Adrenal gland (tissue), 12 donors: ENCODE data around the gene ST8SIA5. TPM values are rescaled to one million over a fixed set of nuclear protein-coding genes. Genes with fewer than 3 reads are reported as not detected.

ENCODE experiments used
- DNase-seq, 7 donors: peaks; one replicate each; pipeline ENCODE4 v3.0.0-alpha.2; 2019 to 2020
- H3K27ac ChIP-seq, 5 donors: fragments of 200-600 bp; sonication (generic) in 4 of 5; 1 replicate in 3 of 5; 2 replicates in 2 of 5; pipeline versions ENCODE4 v1.5.1 to v1.8.0; 2016 to 2020; ENCODE audit warnings: mild to moderate bottlenecking in 1 of 5
- H3K27me3 ChIP-seq: fragments of 200-600 bp; 2 replicates; pipeline ENCODE4 v1.8.0; 2021
- H3K36me3 ChIP-seq, 2 donors: fragments of 200-600 bp; replicated peaks in 1 of 2; 1 replicate in 1 of 2; 2 replicates in 1 of 2; pipeline versions ENCODE4 v1.5.1 to v1.8.0; 2018 to 2022
- H3K4me1 ChIP-seq, 2 donors: fragments of 200-600 bp; replicated peaks in 1 of 2; 1 replicate in 1 of 2; 2 replicates in 1 of 2; pipeline versions ENCODE4 v1.5.1 to v1.8.0; 2018 to 2021
- H3K4me3 ChIP-seq, 4 donors: fragments of 200-600 bp; sonication (generic) in 3 of 4; one replicate each; pipeline ENCODE4 v1.5.1; 2016 to 2018
- H3K9me3 ChIP-seq, 3 donors: fragments of 200-600 bp; sonication (generic) in 1 of 3; replicated peaks in 1 of 3; 1 replicate in 2 of 3; 2 replicates in 1 of 3; pipeline versions ENCODE4 v1.5.1 to v1.8.0; 2016 to 2021
- CTCF ChIP-seq, 6 experiments: fragments of 450-650 bp in 4 of 6; fragments of 200-600 bp in 2 of 6; sonication (generic) in 1 of 6; IDR thresholded peaks; 1 replicate in 5 of 6; 2 replicates in 1 of 6; pipeline versions ENCODE4 v1.5.1 to v1.8.0; 2016 to 2021; ENCODE audit warnings: antibody characterized with exemption in 6 of 6, mild to moderate bottlenecking in 2 of 6, moderate library complexity in 1 of 6
- POLR2A ChIP-seq, 2 donors: fragments of 450-650 bp; IDR thresholded peaks; one replicate each; pipeline ENCODE4 v1.6.1; 2017; ENCODE audit warnings: antibody characterized with exemption in 2 of 2, mild to moderate bottlenecking in 2 of 2, moderate library complexity in 1 of 2
- WGBS, 4 donors: extraction: QIAGEN DNeasy Blood & Tissue Kit in 2 of 4; methylation state at CpG; one replicate each; pipeline versions ENCODE4 v1.1.5 to v1.1.7; 2013 to 2017; 5-methylcytosine and 5-hydroxymethylcytosine counted together
- intact Hi-C, 2 donors: fragments of 100-400 bp; cut with DNase I; formaldehyde crosslinking; loops; one replicate each; pipeline versions ENCODE4 v1.14.1 to v1.15.0; 2022 to 2023
- polyA plus RNA-seq, 3 donors: library from polyadenylated mRNA; stranded (reverse); fragments of 200-250 nt in 2 of 3; fragments of 350-450 nt in 1 of 3; fragmentation: Illumina TruSeq in 1 of 3; extraction: RNeasy Lipid Tissue Mini Kit (QIAGEN cat#74804) in 1 of 3; gene quantifications; one replicate each; pipeline ENCODE4 v1.2.3, GENCODE V29; 2013 to 2014
- total RNA-seq, 9 donors: library from RNA; depleted of rRNA in 4 of 9; stranded (reverse); fragments of >200 nt in 4 of 9; fragments of 120-200 nt in 1 of 9; fragmentation: NEBNext Ultra II Directional in 1 of 9; extraction: Animal tissue kit (Norgen Biotek cat#: 25700) in 1 of 9; gene quantifications; one replicate each; pipeline versions ENCODE4 v1.1.0 to v1.2.4, GENCODE V29; 2013 to 2023
- donor health status: healthy with polysubstance abuse.
- donor health status: Bipolar disorder and iron deficiency.
- donor health status: DM: yes; HTN: yes; CAD: no.
- donor health status: DM: no; HTN: no; CAD: no.
- donor health status: DM: no; HTN: no; CAD: no.
- donor health status: DM: yes; HTN: yes; CAD: no.

ST8SIA5 gene
- total and polyA plus RNA-seq, 12 donors, result 8.9 to 77.5 (median 23.9) TPM

DNA sequence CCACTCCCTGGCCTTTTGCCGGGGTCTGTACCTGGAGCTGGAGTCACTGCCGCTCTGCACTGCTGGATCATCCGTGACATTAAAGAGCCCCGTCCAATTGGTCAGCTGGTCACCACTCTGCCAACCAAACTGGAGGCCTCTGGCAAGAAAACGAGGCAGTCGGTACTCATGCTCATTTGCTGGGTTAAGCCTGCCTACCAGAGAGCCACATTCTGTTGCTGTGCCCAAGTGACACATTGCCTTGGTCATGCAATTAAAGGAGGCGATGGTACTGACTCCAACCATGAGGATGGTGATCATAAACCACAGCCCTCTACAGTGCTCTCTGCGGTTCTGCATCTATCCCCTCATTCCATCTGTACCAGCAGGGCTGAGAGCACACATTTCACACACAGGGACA is 35.5 kb downstream of the ST8SIA5 start:
- Histone ChIP-seq H3K9me3 (no peaks in the 10 kb centered on the region), H3K36me3 (no peaks in the 10 kb centered on the region), H3K4me1 (peaks cover 0 to 15% of the 10 kb centered on the region in 2 donors), H3K4me3 (no peak overlapping the region), H3K27me3 (no peaks in the 10 kb centered on the region), H3K27ac (no peak overlapping the region)
- DNase-seq, result no peak
- WGBS, 4 donors, result 88 to 93% (median 92%) methylated on average over 8 of the region's 8 CpGs
- no peak for TF ChIP-seq CTCF (IDR thresholded peaks at IDR 0.05)
- no peak for TF ChIP-seq POLR2A (IDR thresholded peaks at IDR 0.05)
- intact Hi-C loops, result no loop called here

GRCh38 chr18:46720521-46720920 is 36.3 kb downstream of the ST8SIA5 start:
- intact Hi-C loops, result no loop called here
- Histone ChIP-seq H3K27me3 (no peaks in the 10 kb centered on the region), H3K36me3 (no peaks in the 10 kb centered on the region), H3K4me1 (peaks cover 0 to 15% of the 10 kb centered on the region in 2 donors), H3K4me3 (no peak overlapping the region), H3K9me3 (no peaks in the 10 kb centered on the region), H3K27ac (no peak overlapping the region)
- TF ChIP-seq POLR2A (IDR thresholded peaks at IDR 0.05), result no peak
- no peak for TF ChIP-seq CTCF (IDR thresholded peaks at IDR 0.05)
- no peak for DNase-seq
- WGBS, 4 donors, result 80 to 93% (median 86%) methylated on average over 3 of the region's 3 CpGs

GRCh38 chr18:46720092-46720491 is 36.8 kb downstream of the ST8SIA5 start:
- no peak overlapping the region for H3K4me3 ChIP-seq
- TF ChIP-seq POLR2A (IDR thresholded peaks at IDR 0.05), result no peak
- TF ChIP-seq CTCF (IDR thresholded peaks at IDR 0.05), result no peak
- no peak for DNase-seq
- H3K27ac ChIP-seq, result no peak overlapping the region
- H3K4me1 ChIP-seq, result peaks cover 0 to 15% of the 10 kb centered on the region in 2 donors
- intact Hi-C loops, result no loop called here
- no peaks in the 10 kb centered on the region for H3K36me3 ChIP-seq
- WGBS, 4 donors, result 64 to 75% (median 71%) methylated on average over 7 of the region's 7 CpGs
- H3K9me3 ChIP-seq, result no peaks in the 10 kb centered on the region
- H3K27me3 ChIP-seq, result no peaks in the 10 kb centered on the region

GRCh38 chr18:46719388-46719787 is 37.5 kb downstream of the ST8SIA5 start:
- no peak overlapping the region for H3K4me3 ChIP-seq
- no peaks in the 10 kb centered on the region for H3K27me3 ChIP-seq
- no peaks in the 10 kb centered on the region for H3K36me3 ChIP-seq
- H3K27ac ChIP-seq, result peak overlapping the region in 1 of 5 donors; percentile 21
- TF ChIP-seq POLR2A (IDR thresholded peaks at IDR 0.05), result no peak
- TF ChIP-seq CTCF (IDR thresholded peaks at IDR 0.05), result no peak
- H3K4me1 ChIP-seq, result peaks cover 0 to 15% of the 10 kb centered on the region in 2 donors
- no peaks in the 10 kb centered on the region for H3K9me3 ChIP-seq
- intact Hi-C loops, result no loop called here
- no peak for DNase-seq
- WGBS, 4 donors, result 62 to 75% (median 69%) methylated on average over 5 of the region's 5 CpGs
